ENCODE measurements around the gene GATC.

The GATC gene

DNA sequence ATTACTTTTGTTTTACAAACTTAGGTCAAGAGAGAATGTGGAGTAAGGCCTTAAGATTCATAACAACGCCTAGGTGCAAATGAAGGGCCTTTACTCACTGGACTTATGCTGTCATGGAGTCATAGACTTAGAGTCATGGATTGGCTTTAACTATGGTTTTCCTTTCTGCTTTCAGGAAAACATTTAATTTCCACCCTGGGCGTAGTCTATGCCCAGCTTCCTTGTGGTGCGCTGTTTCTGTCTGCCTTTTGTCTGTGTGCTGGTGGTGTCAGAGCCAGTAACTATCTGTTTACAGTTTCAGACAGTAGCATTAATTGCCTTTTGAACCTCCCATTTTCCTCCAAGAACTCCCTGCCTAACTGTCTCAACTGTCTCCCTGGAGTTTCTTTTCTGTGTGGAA is 40.2 kb upstream of the GATC start:
- H3K4me3 ChIP-seq (ENCODE audit: low read depth, low read length), result no peak overlapping the region
- TF ChIP-seq, protein P1, sequence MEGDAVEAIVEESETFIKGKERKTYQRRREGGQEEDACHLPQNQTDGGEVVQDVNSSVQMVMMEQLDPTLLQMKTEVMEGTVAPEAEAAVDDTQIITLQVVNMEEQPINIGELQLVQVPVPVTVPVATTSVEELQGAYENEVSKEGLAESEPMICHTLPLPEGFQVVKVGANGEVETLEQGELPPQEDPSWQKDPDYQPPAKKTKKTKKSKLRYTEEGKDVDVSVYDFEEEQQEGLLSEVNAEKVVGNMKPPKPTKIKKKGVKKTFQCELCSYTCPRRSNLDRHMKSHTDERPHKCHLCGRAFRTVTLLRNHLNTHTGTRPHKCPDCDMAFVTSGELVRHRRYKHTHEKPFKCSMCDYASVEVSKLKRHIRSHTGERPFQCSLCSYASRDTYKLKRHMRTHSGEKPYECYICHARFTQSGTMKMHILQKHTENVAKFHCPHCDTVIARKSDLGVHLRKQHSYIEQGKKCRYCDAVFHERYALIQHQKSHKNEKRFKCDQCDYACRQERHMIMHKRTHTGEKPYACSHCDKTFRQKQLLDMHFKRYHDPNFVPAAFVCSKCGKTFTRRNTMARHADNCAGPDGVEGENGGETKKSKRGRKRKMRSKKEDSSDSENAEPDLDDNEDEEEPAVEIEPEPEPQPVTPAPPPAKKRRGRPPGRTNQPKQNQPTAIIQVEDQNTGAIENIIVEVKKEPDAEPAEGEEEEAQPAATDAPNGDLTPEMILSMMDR (IDR thresholded peaks at IDR 0.05; ENCODE audit: insufficient read depth, low read depth, low read length, missing control alignments), result no peak
- no peak for DNase-seq (ENCODE audit: low read depth)

DNA sequence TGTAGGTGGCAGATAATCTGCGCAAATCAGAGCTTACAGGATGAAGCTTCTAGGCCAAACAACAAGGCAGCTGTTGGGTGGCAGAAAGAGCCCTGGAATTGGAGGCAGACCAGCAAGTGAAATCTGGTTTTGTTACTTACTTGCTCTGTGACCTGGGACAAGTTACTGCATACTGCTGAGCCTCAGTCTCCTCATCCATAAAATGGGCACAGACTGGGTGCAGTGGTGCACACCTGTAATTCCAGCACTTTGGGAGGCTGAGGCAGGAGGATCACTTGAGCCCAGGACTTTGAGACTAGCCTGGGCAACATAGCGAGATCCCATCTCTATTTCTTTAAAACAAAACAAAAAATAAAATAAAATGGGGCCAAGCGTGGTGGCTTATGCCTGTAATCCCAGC is 39.7 kb upstream of the GATC start:
- TF ChIP-seq, protein P1 (IDR thresholded peaks at IDR 0.05; ENCODE audit: insufficient read depth, low read depth, low read length, missing control alignments), result no peak
- H3K4me3 ChIP-seq (ENCODE audit: low read depth, low read length), result no peak overlapping the region
- DNase-seq (ENCODE audit: low read depth), result no peak

DNA sequence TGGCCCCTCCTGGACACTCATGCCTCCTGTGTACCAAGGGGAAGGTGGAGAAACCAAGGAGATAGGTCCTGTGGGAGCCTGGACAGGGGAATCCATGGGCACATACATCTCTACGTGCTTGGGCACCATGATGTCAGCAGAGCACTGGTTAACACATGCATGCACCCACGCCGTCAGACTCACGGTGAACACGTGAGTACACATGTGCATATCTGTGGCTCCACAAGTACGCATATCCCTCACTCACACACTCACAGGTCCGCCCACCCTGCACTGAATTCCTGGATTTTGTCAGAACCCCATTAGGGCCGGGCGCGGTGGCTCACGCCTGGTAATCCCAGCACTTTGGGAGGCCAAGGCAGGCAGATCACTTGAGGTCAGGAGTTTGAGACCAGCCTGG is 37.5 kb upstream of the GATC start:
- DNase-seq (ENCODE audit: low read depth), result no peak
- TF ChIP-seq, protein P1 (IDR thresholded peaks at IDR 0.05; ENCODE audit: insufficient read depth, low read depth, low read length, missing control alignments), result no peak
- no peak overlapping the region for H3K4me3 ChIP-seq (ENCODE audit: low read depth, low read length)

DNA sequence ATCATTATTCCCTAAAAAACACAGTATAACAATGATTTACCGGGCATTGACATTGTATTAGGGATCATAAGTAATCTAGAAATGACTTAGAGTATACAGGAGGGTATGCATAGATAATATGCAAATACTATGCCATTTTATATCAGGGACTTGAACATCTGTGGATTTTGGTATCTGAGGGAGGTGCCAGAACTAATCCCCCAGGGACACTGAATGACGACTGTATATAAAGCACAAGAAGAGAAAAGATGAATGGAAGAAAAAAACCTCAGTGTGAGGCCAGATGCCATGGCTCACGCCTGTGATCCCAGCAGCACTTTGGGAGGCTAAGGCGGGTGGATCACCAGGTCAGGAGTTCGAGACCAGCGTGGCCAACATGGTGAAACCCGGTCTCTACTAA is 33.8 kb upstream of the GATC start:
- H3K4me3 ChIP-seq (ENCODE audit: low read depth, low read length), result no peak overlapping the region
- DNase-seq (ENCODE audit: low read depth), result no peak
- TF ChIP-seq, protein P1 (IDR thresholded peaks at IDR 0.05; ENCODE audit: insufficient read depth, low read depth, low read length, missing control alignments), result no peak

DNA sequence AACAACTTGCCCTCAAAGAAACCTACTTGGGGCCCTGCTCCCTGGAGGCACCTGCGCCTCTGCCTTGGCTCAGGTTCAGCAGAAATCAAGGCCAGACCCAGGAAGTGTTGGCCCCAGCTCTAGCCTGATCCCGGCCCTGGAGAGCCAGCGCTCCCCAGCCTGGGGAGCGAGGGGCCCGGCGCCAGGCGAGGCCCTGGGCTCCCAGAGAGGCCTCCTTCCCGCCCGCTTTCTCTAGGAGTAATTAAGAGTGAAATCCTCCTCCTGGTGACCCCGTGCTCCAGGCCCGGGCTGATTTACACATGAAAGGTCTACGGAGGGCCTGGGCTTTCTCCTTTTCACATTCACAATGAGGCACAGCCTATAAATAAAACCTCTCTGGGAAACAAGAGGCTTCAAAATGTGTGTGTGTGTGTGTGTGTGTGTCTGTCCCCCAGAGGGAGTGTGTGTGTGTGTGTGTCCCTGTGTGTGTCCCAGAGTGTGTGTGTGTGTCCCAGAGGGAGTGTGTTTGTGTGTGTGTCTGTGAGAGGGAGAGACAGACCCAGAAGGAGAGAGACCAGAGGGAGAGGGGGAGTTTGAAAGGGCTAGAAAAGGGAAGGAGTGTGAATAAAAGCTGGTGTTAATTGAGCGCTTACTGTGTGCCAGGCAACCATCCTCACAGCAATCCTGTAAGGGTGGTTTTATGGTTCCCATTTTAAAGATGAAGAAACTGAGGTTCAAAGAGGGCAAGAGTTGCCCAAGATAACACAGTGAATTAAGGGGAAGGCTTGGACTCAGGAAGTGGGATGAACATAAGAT is 32.1 kb upstream of the GATC start:
- TF ChIP-seq, protein P1 (IDR thresholded peaks at IDR 0.05; ENCODE audit: insufficient read depth, low read depth, low read length, missing control alignments), result no peak
- H3K4me3 ChIP-seq (ENCODE audit: low read depth, low read length), result no peak overlapping the region
- no peak for DNase-seq (ENCODE audit: low read depth)

DNA sequence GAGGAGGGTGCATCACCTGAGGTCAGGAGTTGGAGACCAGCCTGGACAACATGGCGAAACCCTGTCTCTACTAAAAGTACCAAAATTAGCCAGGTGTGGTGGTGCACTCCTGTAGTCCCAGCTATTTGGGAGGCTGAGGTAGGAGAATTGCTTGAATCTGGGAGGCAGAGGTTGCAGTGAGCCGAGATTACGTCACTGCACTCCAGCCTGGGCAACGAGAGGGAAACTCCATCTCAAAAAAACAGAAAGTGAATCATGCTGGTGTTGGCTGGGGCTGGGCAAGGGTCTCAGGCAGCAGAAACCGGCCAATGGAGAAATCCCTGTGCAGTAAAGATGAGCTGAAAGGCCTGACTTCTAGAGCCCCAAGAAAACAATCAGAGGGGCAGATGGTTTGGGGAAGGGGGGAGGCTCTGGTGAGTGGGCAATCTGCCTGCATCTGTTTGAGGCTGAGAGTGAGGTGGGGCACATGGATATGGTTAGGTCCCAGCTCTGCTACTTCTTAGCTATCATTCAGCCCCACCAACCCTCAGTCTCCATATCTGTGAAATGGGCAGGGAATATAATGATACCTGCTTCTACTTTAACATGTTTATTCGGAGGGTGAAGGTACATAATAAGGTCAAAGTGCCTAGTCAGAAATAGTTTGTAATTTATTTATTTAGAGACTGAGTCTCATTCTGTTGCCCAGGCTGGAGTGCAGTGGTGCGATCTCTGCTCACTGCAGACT is 29.6 kb upstream of the GATC start:
- TF ChIP-seq, protein P1 (IDR thresholded peaks at IDR 0.05; ENCODE audit: insufficient read depth, low read depth, low read length, missing control alignments), result no peak
- no peak for DNase-seq (ENCODE audit: low read depth)
- H3K4me3 ChIP-seq (ENCODE audit: low read depth, low read length), result no peak overlapping the region

Measured in GM12865 (cell line).